Endothelial cell of umbilical vein (primary cell): ENCODE data around the gene ZNF273. TPM values are rescaled to one million over a fixed set of nuclear protein-coding genes. Genes with fewer than 3 reads are reported as not detected.
A peak's percentile ranks its signal among the peaks of the same experiment; 100 is the strongest.

Experiments
- Bru-seq: library from RNA; stranded (reverse); fragments of 400-500 nt; gene quantifications from one replicate; lab custom pipeline; 2021; lab: Mats Ljungman, UMichigan
- BruChase-seq, 2 experiments: library from RNA; stranded (reverse); fragments of 400-500 nt; gene quantifications; one replicate each; lab custom pipeline; 2021; lab: Mats Ljungman, UMichigan
- BruUV-seq: library from RNA; stranded (reverse); fragments of 400-500 nt; replicated peaks from 2 replicates; lab custom pipeline; 2021; lab: Mats Ljungman, UMichigan
- CTCF ChIA-PET: fragments of 300-600, 350-600 bp; sonication (Branson Sonifier 250); formaldehyde crosslinking; loops from one replicate; lab custom pipeline; 2021; ENCODE audit warnings: antibody characterized with exemption, inconsistent platforms; lab: Charles Lee
- POLR2A ChIA-PET: fragments of 300-600, 350-600 bp; sonication (Branson Sonifier 250); formaldehyde crosslinking; loops from one replicate; lab custom pipeline; 2021; ENCODE audit warnings: antibody characterized with exemption, inconsistent platforms; lab: Charles Lee
- DNase-seq: peaks from one replicate; pipeline ENCODE4 v3.0.0-alpha.2; 2011; ENCODE audit warnings: low read depth, low spot score
- FAIRE-seq: peaks from 2 replicates; lab custom pipeline; 2011; peaks lifted over from hg19 to GRCh38; lab: Jason Lieb, UNC
- H2AFZ ChIP-seq: 2 replicates; pipeline ENCODE4 v1.6.0; 2012; ENCODE audit warnings: low read depth, low read length, control low read depth, inconsistent platforms
- H3K27ac ChIP-seq: 2 replicates; pipeline ENCODE4 v1.5.1; 2011; ENCODE audit warnings: low read depth, mild to moderate bottlenecking, control low read depth, low read length, moderate library complexity; ENCODE audit not compliant: insufficient read depth
- H3K27me3 ChIP-seq, 2 experiments: 2 replicates each; pipeline versions ENCODE4 v1.6.0 to v1.6.1; 2011; ENCODE audit warnings: low read length in 2 of 2, mixed read lengths in 1 of 2; ENCODE audit not compliant: control insufficient read depth in 2 of 2, insufficient read depth in 2 of 2
- H3K36me3 ChIP-seq, 2 experiments: 2 replicates in 1 of 2; 3 replicates in 1 of 2; pipeline ENCODE4 v1.5.1; 2011; ENCODE audit warnings: low read length in 2 of 2, mild to moderate bottlenecking in 1 of 2, moderate library complexity in 1 of 2; ENCODE audit not compliant: control insufficient read depth in 2 of 2, insufficient read depth in 2 of 2; ENCODE audit errors: extremely low read depth in 1 of 2
- H3K4me1 ChIP-seq: 3 replicates; pipeline ENCODE4 v1.5.1; 2011; ENCODE audit warnings: mild to moderate bottlenecking, low read length; ENCODE audit not compliant: control insufficient read depth, insufficient read depth; ENCODE audit errors: extremely low read depth
- H3K4me2 ChIP-seq: 2 replicates; pipeline ENCODE4 v1.6.1; 2011; ENCODE audit warnings: low read length, control low read depth, mixed read lengths; ENCODE audit not compliant: insufficient read depth
- H3K4me3 ChIP-seq, 3 experiments: fragments of 200-600 bp in 1 of 3; sonication (generic), shearing (Covaris generic) in 1 of 3; replicated peaks in 1 of 3; 2 replicates each; pipeline ENCODE4 v1.5.1; 2011 to 2016; ENCODE audit warnings: control low read depth in 3 of 3, low read length in 3 of 3, mild to moderate bottlenecking in 2 of 3, inconsistent platforms in 1 of 3, low read depth in 1 of 3, moderate library complexity in 1 of 3; ENCODE audit not compliant: insufficient read depth in 1 of 3
- H3K79me2 ChIP-seq: 2 replicates; pipeline ENCODE4 v1.6.0; 2012; ENCODE audit warnings: low read length, inconsistent platforms; ENCODE audit not compliant: control insufficient read depth, insufficient read depth
- H3K9ac ChIP-seq: replicated peaks from 2 replicates; pipeline ENCODE3; 2011; ENCODE audit warnings: low read length, control low read depth; ENCODE audit not compliant: insufficient read depth; ENCODE audit errors: extremely low read depth
- H3K9me1 ChIP-seq: replicated peaks from 3 replicates; pipeline ENCODE4 v1.6.0; 2011; ENCODE audit warnings: mild to moderate bottlenecking, low read length; ENCODE audit not compliant: control insufficient read depth, insufficient read depth; ENCODE audit errors: extremely low read depth
- H3K9me3 ChIP-seq: replicated peaks from 2 replicates; pipeline ENCODE4 v1.5.1; 2012; ENCODE audit warnings: low read length, inconsistent platforms; ENCODE audit not compliant: control insufficient read depth, insufficient read depth
- H4K20me1 ChIP-seq: replicated peaks from 2 replicates; pipeline ENCODE3; 2011; ENCODE audit warnings: mild to moderate bottlenecking, low read length; ENCODE audit not compliant: control insufficient read depth, insufficient read depth; ENCODE audit errors: extremely low read depth
- EZH2 ChIP-seq: IDR thresholded peaks from 2 replicates; pipeline ENCODE4 v1.6.1; 2012; ENCODE audit warnings: borderline replicate concordance, low read depth, mild to moderate bottlenecking, moderate library complexity, low read length, inconsistent platforms; ENCODE audit not compliant: severe bottlenecking
- FOS ChIP-seq: IDR thresholded peaks from 2 replicates; pipeline ENCODE4 v1.6.1; 2011; ENCODE audit warnings: mild to moderate bottlenecking, low read length, moderate library complexity, borderline replicate concordance; ENCODE audit not compliant: insufficient read depth
- GATA2 ChIP-seq: IDR thresholded peaks from 2 replicates; pipeline ENCODE4 v1.7.0; 2011; ENCODE audit warnings: low read depth, mild to moderate bottlenecking, moderate library complexity, mixed read lengths, low read length; ENCODE audit not compliant: insufficient read length, insufficient read depth
- JUN ChIP-seq: IDR thresholded peaks from 2 replicates; pipeline ENCODE4 v1.6.1; 2011; ENCODE audit warnings: borderline replicate concordance, low read depth; ENCODE audit not compliant: insufficient read length, insufficient read depth
- MAX ChIP-seq: IDR thresholded peaks from 2 replicates; pipeline ENCODE4 v1.6.1; 2011; ENCODE audit not compliant: insufficient read depth, insufficient read length
- MYC ChIP-seq: IDR thresholded peaks from one replicate; pipeline ENCODE4 v1.6.1; 2011; ENCODE audit warnings: mild to moderate bottlenecking, low read depth, low read length
- POLR2A ChIP-seq: IDR thresholded peaks from 2 replicates; pipeline ENCODE4 v1.6.1; 2012; ENCODE audit warnings: low read depth, mild to moderate bottlenecking, control low read depth, low read length
- POLR2AphosphoS5 ChIP-seq: IDR thresholded peaks from 2 replicates; pipeline ENCODE4 v1.6.1; 2012; ENCODE audit warnings: low read depth, mild to moderate bottlenecking, control low read depth, low read length, moderate library complexity; ENCODE audit not compliant: insufficient read depth
- dilution Hi-C: fragments of 300-500 bp; cut with MboI; formaldehyde crosslinking; loops from one replicate; pipeline ENCODE4 v1.15.0; 2019; ENCODE audit warnings: low sequenced_read_pairs; ENCODE audit not compliant: extremely low pct_ligation_motif_present
- intact Hi-C: fragments of 100-400 bp; cut with micrococcal nuclease; formaldehyde crosslinking; loops from one replicate; pipeline ENCODE4 v1.10.0; 2022
- long read RNA-seq: library from polyadenylated mRNA; stranded (forward); transcript quantifications from one replicate; pipeline ENCODE4 v2.0.0, GENCODE V29; 2021
- polyA minus RNA-seq, 3 experiments: library from RNA; depleted of rRNA, polyadenylated mRNA; stranded (reverse); fragments of >200 nt; gene quantifications; 1 replicate in 1 of 3; 2 replicates in 2 of 3; pipeline ENCODE4 v1.2.3, GENCODE V29; 2011
- polyA plus RNA-seq, 4 experiments: library from polyadenylated mRNA; depleted of rRNA in 3 of 4; stranded (reverse) in 3 of 4; unstranded in 1 of 4; fragments of >200 nt; gene quantifications; 2 replicates each; pipeline versions ENCODE4 v1.2.1 to v1.2.3, GENCODE V29; 2011 to 2012; ENCODE audit warnings: missing spikeins in 1 of 4
- total RNA-seq: library from RNA; stranded (reverse); gene quantifications from 2 replicates; pipeline ENCODE4 v1.2.3, GENCODE V29; 2021
- TF ChIP-seq, protein P1 (sequence below), 2 donors: IDR thresholded peaks; 1 replicate in 1 of 2; 2 replicates in 1 of 2; pipeline ENCODE4 v1.5.1; 2011; ENCODE audit warnings: low read length in 2 of 2, mild to moderate bottlenecking in 2 of 2, moderate library complexity in 2 of 2, control low read depth in 1 of 2, inconsistent platforms in 1 of 2, low read depth in 1 of 2; ENCODE audit not compliant: insufficient read depth in 1 of 2; ENCODE audit errors: extremely low read depth in 1 of 2

ZNF273 gene
- total RNA-seq = 4.0 and 4.1 TPM in 2 replicates
- 1.4 TPM in 2 replicates for polyA plus RNA-seq
- polyA plus RNA-seq (2011; cell fraction: cytosol; rRNA removed) = 1.6 and 1.9 TPM in 2 replicates
- polyA plus RNA-seq (2011; cell fraction: nucleus; rRNA removed) = 2.4 and 3.3 TPM in 2 replicates
- 1.6 and 1.8 TPM in 2 replicates for polyA plus RNA-seq (2012)
- polyA minus RNA-seq = 0.75 and 1.3 TPM in 2 replicates
- 3.9 TPM for polyA minus RNA-seq (2011; cell fraction: cytosol; rRNA and poly(A)+ RNA removed)
- polyA minus RNA-seq (2011; cell fraction: nucleus; rRNA and poly(A)+ RNA removed) = 3.2 and 5.2 TPM in 2 replicates
- percentile 82 among the genes with signal in this experiment for Bru-seq, nascent RNA
- percentile 68 among the genes with signal in this experiment for BruChase-seq, experiment 1, labeled RNA remaining after a 6-hour chase
- BruChase-seq, experiment 2, labeled RNA remaining after a 2-hour chase = percentile 69 among the genes with signal in this experiment
- long read RNA-seq, partial matches to known transcripts = 1 of 7 reads
- long read RNA-seq, other reads (novel, unspliced or antisense) = 5 of 7 reads

- H3K79me2 ChIP-seq = peaks cover 13% of the 10 kb centered on the region
- peak; percentile 97 for FAIRE-seq
- DNase-seq = peak; percentile 85
- POLR2A ChIA-PET = interaction anchor here (0.6 to 1.1 kb wide), 2 partner anchors 9 to 103 kb away, joined by 4 to 6 read pairs; partner anchors contain the start of gene ERV3-1
- dilution Hi-C loops (no loop called here), intact Hi-C loops (loop anchor here (2.0 to 10.0 kb wide), 3 partner anchors 102 to 136 kb away; partner anchors contain the start of genes ERV3-1 and ZNF138)
- no peaks in the 10 kb centered on the region for H4K20me1 ChIP-seq
- H3K9me1 ChIP-seq = no peaks in the 10 kb centered on the region
- peak; percentile 19 for TF ChIP-seq POLR2AphosphoS5
- TF ChIP-seq POLR2A = peak; percentile 29
- TF ChIP-seq GATA2 = no peak
- peak within 1 kb of the TSS; percentile 79 for H2AFZ ChIP-seq
- H3K4me2 ChIP-seq = peak within 1 kb of the TSS; percentile 53
- H3K9ac ChIP-seq = peak within 1 kb of the TSS; percentile 91
- peak within 1 kb of the TSS; percentile 73 to 96 (median 76) for H3K4me3 ChIP-seq
- BruUV-seq = TSS peak; percentile 57
- H3K27me3 ChIP-seq = no peaks in the 10 kb centered on the region
- peaks cover 3% of the 10 kb centered on the region for H3K4me1 ChIP-seq
- no peaks in the 10 kb centered on the region for H3K9me3 ChIP-seq
- no peaks in the 10 kb centered on the region for H3K36me3 ChIP-seq
- CTCF ChIA-PET = interaction anchor here (1.4 kb wide), 1 partner anchor 15 kb away, joined by 3 read pairs; no protein-coding TSS in a partner anchor
- H3K27ac ChIP-seq = peak within 1 kb of the TSS; percentile 67
Measured at GRCh38 chr7:64902806-64903721, at the start of gene ZNF273. TSS of gene ZNF273 (plus strand) at chr7:64903273. CDS start at chr7:64903318, 45 bp downstream.

GRCh38 chr7:64853679-64854078 is 49.4 kb upstream of the ZNF273 start:
- FAIRE-seq (no peak), DNase-seq (no peak)
- no TSS peak for BruUV-seq
- dilution Hi-C loops (no loop called here), intact Hi-C loops (no loop called here)
- Histone ChIP-seq H3K27me3 (no peaks in the 10 kb centered on the region), H3K4me2 (no peak overlapping the region), H3K9me3 (no peaks in the 10 kb centered on the region), H3K36me3 (no peaks in the 10 kb centered on the region), H4K20me1 (no peaks in the 10 kb centered on the region), H3K4me1 (no peaks in the 10 kb centered on the region), H3K9me1 (no peaks in the 10 kb centered on the region), H3K9ac (no peak overlapping the region), H3K27ac (no peak overlapping the region), H3K79me2 (no peaks in the 10 kb centered on the region), H3K4me3 (no peak overlapping the region), H2AFZ (no peak overlapping the region)
- POLR2A ChIA-PET = no interaction called here
- no peak for TF ChIP-seq GATA2
- TF ChIP-seq POLR2AphosphoS5 = no peak
- no peak for TF ChIP-seq POLR2A
- TF ChIP-seq JUN = no peak
- TF ChIP-seq, protein P1, sequence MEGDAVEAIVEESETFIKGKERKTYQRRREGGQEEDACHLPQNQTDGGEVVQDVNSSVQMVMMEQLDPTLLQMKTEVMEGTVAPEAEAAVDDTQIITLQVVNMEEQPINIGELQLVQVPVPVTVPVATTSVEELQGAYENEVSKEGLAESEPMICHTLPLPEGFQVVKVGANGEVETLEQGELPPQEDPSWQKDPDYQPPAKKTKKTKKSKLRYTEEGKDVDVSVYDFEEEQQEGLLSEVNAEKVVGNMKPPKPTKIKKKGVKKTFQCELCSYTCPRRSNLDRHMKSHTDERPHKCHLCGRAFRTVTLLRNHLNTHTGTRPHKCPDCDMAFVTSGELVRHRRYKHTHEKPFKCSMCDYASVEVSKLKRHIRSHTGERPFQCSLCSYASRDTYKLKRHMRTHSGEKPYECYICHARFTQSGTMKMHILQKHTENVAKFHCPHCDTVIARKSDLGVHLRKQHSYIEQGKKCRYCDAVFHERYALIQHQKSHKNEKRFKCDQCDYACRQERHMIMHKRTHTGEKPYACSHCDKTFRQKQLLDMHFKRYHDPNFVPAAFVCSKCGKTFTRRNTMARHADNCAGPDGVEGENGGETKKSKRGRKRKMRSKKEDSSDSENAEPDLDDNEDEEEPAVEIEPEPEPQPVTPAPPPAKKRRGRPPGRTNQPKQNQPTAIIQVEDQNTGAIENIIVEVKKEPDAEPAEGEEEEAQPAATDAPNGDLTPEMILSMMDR (IDR thresholded peaks at IDR 0.05; ENCODE audit: extremely low read depth in 1 of 2, insufficient read depth in 1 of 2, low read depth in 1 of 2, low read length in 2 of 2) = no peak
- TF ChIP-seq MYC = no peak
- no peak for TF ChIP-seq MAX
- TF ChIP-seq FOS = no peak
- TF ChIP-seq EZH2 = no peak
- CTCF ChIA-PET = no interaction called here
